ENCODE results near the gene IGSF9. TPM values are rescaled to one million over a fixed set of nuclear protein-coding genes. Genes with fewer than 3 reads are reported as not detected.

IGSF9 gene
- total RNA-seq, 1 experiment from 2014 or later = not detected

- no peak for DNase-seq
These were observed 35.4 kb upstream of the IGSF9 start for GRCh38 chr1:159980786-159981185.

GRCh38 chr1:159980076-159980475 is 34.7 kb upstream of the IGSF9 start:
- DNase-seq = no peak
- Histone ChIP-seq H3K9me2 (replicated peaks; ENCODE audit: insufficient read depth, low read length) (no peaks in the 10 kb centered on the region), H3K9ac (ENCODE audit: low read length) (no peak overlapping the region), H2AFZ (ENCODE audit: low read length) (no peak overlapping the region), H3K79me2 (ENCODE audit: low read length) (no peaks in the 10 kb centered on the region), H3K4me1 (ENCODE audit: low read length) (no peaks in the 10 kb centered on the region), H3K27me3 (ENCODE audit: low read length) (0 out of 2 replicates have a peak, but pooled peaks cover 3% of the 10 kb centered on the region), H3K4me3 (ENCODE audit: low read length) (no peak overlapping the region), H3K9me3 (ENCODE audit: low read length) (no peaks in the 10 kb centered on the region), H3K4me2 (ENCODE audit: low read depth, low read length, poor library complexity, severe bottlenecking) (no peak overlapping the region), H3K27ac (ENCODE audit: low read length) (no peak overlapping the region), H4K20me1 (ENCODE audit: insufficient read depth, low read depth, low read length) (no peaks in the 10 kb centered on the region), H3K36me3 (ENCODE audit: insufficient read depth, low read length) (no peaks in the 10 kb centered on the region)

More at GRCh38 chr1:159980786-159981185, 35.4 kb upstream of the IGSF9 start:
- Histone ChIP-seq H3K4me2 (ENCODE audit: low read depth, low read length, poor library complexity, severe bottlenecking) (no peak overlapping the region), H3K9me3 (ENCODE audit: low read length) (no peaks in the 10 kb centered on the region), H4K20me1 (ENCODE audit: insufficient read depth, low read depth, low read length) (no peaks in the 10 kb centered on the region), H3K27ac (ENCODE audit: low read length) (no peak overlapping the region), H3K9me2 (replicated peaks; ENCODE audit: insufficient read depth, low read length) (no peaks in the 10 kb centered on the region), H3K27me3 (ENCODE audit: low read length) (0 out of 2 replicates have a peak, but pooled peaks cover 3% of the 10 kb centered on the region), H3K36me3 (ENCODE audit: insufficient read depth, low read length) (no peaks in the 10 kb centered on the region), H3K4me1 (ENCODE audit: low read length) (no peaks in the 10 kb centered on the region), H2AFZ (ENCODE audit: low read length) (no peak overlapping the region), H3K79me2 (ENCODE audit: low read length) (no peaks in the 10 kb centered on the region), H3K4me3 (ENCODE audit: low read length) (no peak overlapping the region), H3K9ac (ENCODE audit: low read length) (no peak overlapping the region)

GRCh38 chr1:159979257-159979656 is 33.8 kb upstream of the IGSF9 start:
- no peak overlapping the region for H3K4me2 ChIP-seq (ENCODE audit: low read depth, low read length, poor library complexity, severe bottlenecking)
- no peak for DNase-seq
- H3K9me3 ChIP-seq (ENCODE audit: low read length) = no peaks in the 10 kb centered on the region
- H3K9me2 ChIP-seq (replicated peaks; ENCODE audit: insufficient read depth, low read length) = no peaks in the 10 kb centered on the region
- 0 out of 2 replicates have a peak, but pooled peaks cover 3% of the 10 kb centered on the region for H3K27me3 ChIP-seq (ENCODE audit: low read length)
- H3K27ac ChIP-seq (ENCODE audit: low read length) = no peak overlapping the region
- H2AFZ ChIP-seq (ENCODE audit: low read length) = no peak overlapping the region
- no peaks in the 10 kb centered on the region for H3K4me1 ChIP-seq (ENCODE audit: low read length)
- H3K4me3 ChIP-seq (ENCODE audit: low read length) = no peak overlapping the region
- H3K36me3 ChIP-seq (ENCODE audit: insufficient read depth, low read length) = no peaks in the 10 kb centered on the region
- H4K20me1 ChIP-seq (ENCODE audit: insufficient read depth, low read depth, low read length) = no peaks in the 10 kb centered on the region
- no peaks in the 10 kb centered on the region for H3K79me2 ChIP-seq (ENCODE audit: low read length)
- no peak overlapping the region for H3K9ac ChIP-seq (ENCODE audit: low read length)

- DNase-seq = no peak
- Histone ChIP-seq H4K20me1 (ENCODE audit: insufficient read depth, low read depth, low read length) (no peaks in the 10 kb centered on the region), H3K4me1 (ENCODE audit: low read length) (no peaks in the 10 kb centered on the region), H3K4me3 (ENCODE audit: low read length) (no peak overlapping the region), H3K27me3 (ENCODE audit: low read length) (0 out of 2 replicates have a peak, but pooled peaks cover 3% of the 10 kb centered on the region), H3K27ac (ENCODE audit: low read length) (no peak overlapping the region), H3K9me3 (ENCODE audit: low read length) (no peaks in the 10 kb centered on the region), H3K36me3 (ENCODE audit: insufficient read depth, low read length) (no peaks in the 10 kb centered on the region), H3K9me2 (replicated peaks; ENCODE audit: insufficient read depth, low read length) (no peaks in the 10 kb centered on the region), H3K4me2 (ENCODE audit: low read depth, low read length, poor library complexity, severe bottlenecking) (no peak overlapping the region), H3K9ac (ENCODE audit: low read length) (no peak overlapping the region), H3K79me2 (ENCODE audit: low read length) (no peaks in the 10 kb centered on the region), H2AFZ (ENCODE audit: low read length) (no peak overlapping the region)
These were observed 32.6 kb upstream of the IGSF9 start for GRCh38 chr1:159978107-159978398.

- H3K27ac ChIP-seq (ENCODE audit: low read length) = no peak overlapping the region
- DNase-seq = no peak
These were observed 32.1 kb upstream of the IGSF9 start for GRCh38 chr1:159977364-159978106.

GRCh38 chr1:159974350-159974965 is 29.0 kb upstream of the IGSF9 start:
- Histone ChIP-seq H3K4me3 (ENCODE audit: low read length) (no peak overlapping the region), H3K36me3 (ENCODE audit: insufficient read depth, low read length) (no peaks in the 10 kb centered on the region), H4K20me1 (ENCODE audit: insufficient read depth, low read depth, low read length) (no peaks in the 10 kb centered on the region), H3K4me1 (ENCODE audit: low read length) (no peaks in the 10 kb centered on the region), H3K79me2 (ENCODE audit: low read length) (no peaks in the 10 kb centered on the region), H2AFZ (ENCODE audit: low read length) (no peak overlapping the region), H3K27me3 (ENCODE audit: low read length) (0 out of 2 replicates have a peak, but pooled peaks cover 3% of the 10 kb centered on the region), H3K9me2 (replicated peaks; ENCODE audit: insufficient read depth, low read length) (no peaks in the 10 kb centered on the region), H3K9me3 (ENCODE audit: low read length) (no peaks in the 10 kb centered on the region), H3K27ac (ENCODE audit: low read length) (no peak overlapping the region), H3K9ac (ENCODE audit: low read length) (no peak overlapping the region), H3K4me2 (ENCODE audit: low read depth, low read length, poor library complexity, severe bottlenecking) (no peak overlapping the region)
- DNase-seq = no peak

More at GRCh38 chr1:159977364-159978106, 32.1 kb upstream of the IGSF9 start:
- Histone ChIP-seq H3K9me2 (replicated peaks; ENCODE audit: insufficient read depth, low read length) (no peaks in the 10 kb centered on the region), H2AFZ (ENCODE audit: low read length) (no peak overlapping the region), H3K4me1 (ENCODE audit: low read length) (no peaks in the 10 kb centered on the region), H3K9ac (ENCODE audit: low read length) (no peak overlapping the region), H4K20me1 (ENCODE audit: insufficient read depth, low read depth, low read length) (no peaks in the 10 kb centered on the region), H3K4me3 (ENCODE audit: low read length) (no peak overlapping the region), H3K9me3 (ENCODE audit: low read length) (no peaks in the 10 kb centered on the region), H3K27me3 (ENCODE audit: low read length) (0 out of 2 replicates have a peak, but pooled peaks cover 3% of the 10 kb centered on the region), H3K36me3 (ENCODE audit: insufficient read depth, low read length) (no peaks in the 10 kb centered on the region), H3K79me2 (ENCODE audit: low read length) (no peaks in the 10 kb centered on the region), H3K4me2 (ENCODE audit: low read depth, low read length, poor library complexity, severe bottlenecking) (no peak overlapping the region)

GRCh38 chr1:159973350-159973940 is 28.0 kb upstream of the IGSF9 start:
- Histone ChIP-seq H3K9me2 (replicated peaks; ENCODE audit: insufficient read depth, low read length) (no peaks in the 10 kb centered on the region), H4K20me1 (ENCODE audit: insufficient read depth, low read depth, low read length) (no peaks in the 10 kb centered on the region), H2AFZ (ENCODE audit: low read length) (no peak overlapping the region), H3K36me3 (ENCODE audit: insufficient read depth, low read length) (no peaks in the 10 kb centered on the region), H3K4me2 (ENCODE audit: low read depth, low read length, poor library complexity, severe bottlenecking) (no peak overlapping the region), H3K79me2 (ENCODE audit: low read length) (no peaks in the 10 kb centered on the region), H3K9me3 (ENCODE audit: low read length) (no peaks in the 10 kb centered on the region), H3K4me1 (ENCODE audit: low read length) (no peaks in the 10 kb centered on the region), H3K9ac (ENCODE audit: low read length) (no peak overlapping the region), H3K4me3 (ENCODE audit: low read length) (no peak overlapping the region), H3K27ac (ENCODE audit: low read length) (no peak overlapping the region), H3K27me3 (ENCODE audit: low read length) (no peaks in the 10 kb centered on the region)
- no peak for DNase-seq

GRCh38 chr1:159972443-159973205 is 27.2 kb upstream of the IGSF9 start:
- no peak overlapping the region for H2AFZ ChIP-seq (ENCODE audit: low read length)

More at GRCh38 chr1:159972443-159973205, 27.2 kb upstream of the IGSF9 start:
- Histone ChIP-seq H3K79me2 (ENCODE audit: low read length) (no peaks in the 10 kb centered on the region), H3K27ac (ENCODE audit: low read length) (no peak overlapping the region), H4K20me1 (ENCODE audit: insufficient read depth, low read depth, low read length) (no peaks in the 10 kb centered on the region), H3K27me3 (ENCODE audit: low read length) (no peaks in the 10 kb centered on the region), H3K9ac (ENCODE audit: low read length) (no peak overlapping the region), H3K9me3 (ENCODE audit: low read length) (no peaks in the 10 kb centered on the region), H3K4me1 (ENCODE audit: low read length) (no peaks in the 10 kb centered on the region), H3K9me2 (replicated peaks; ENCODE audit: insufficient read depth, low read length) (no peaks in the 10 kb centered on the region), H3K36me3 (ENCODE audit: insufficient read depth, low read length) (no peaks in the 10 kb centered on the region), H3K4me3 (ENCODE audit: low read length) (no peak overlapping the region), H3K4me2 (ENCODE audit: low read depth, low read length, poor library complexity, severe bottlenecking) (no peak overlapping the region)
- no peak for DNase-seq

Measured in Karpas-422 (cell line).